VCaP (cell line): ENCODE results near the gene BRI3.

Experiments used
- H3K27ac ChIP-seq: fragments of 450-650 bp; 2 replicates; pipeline ENCODE4 v1.5.1; 2017
- CTCF ChIP-seq: fragments of 450-650 bp; conservative IDR thresholded peaks from 2 replicates; pipeline ENCODE4 v1.5.1; 2017; ENCODE audit warnings: mild to moderate bottlenecking, moderate library complexity

Gene BRI3

DNA sequence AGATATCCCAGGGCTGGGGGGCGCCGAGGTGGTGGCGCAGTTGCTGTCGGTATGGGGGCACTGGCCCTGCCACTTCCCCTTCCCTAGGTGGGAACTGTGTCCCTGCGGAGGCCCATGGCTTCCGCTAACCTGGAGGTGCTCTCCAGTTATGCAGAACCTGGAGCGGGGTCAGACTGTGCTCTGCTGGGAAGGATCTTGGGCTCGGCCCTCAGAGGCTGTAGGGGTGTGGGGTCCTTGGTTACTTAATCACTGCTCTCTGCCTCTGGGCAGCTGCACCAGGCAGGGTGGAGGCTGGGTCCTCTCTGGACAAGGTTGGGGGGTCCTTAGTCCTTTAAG lies 2.4 kb downstream of the BRI3 start:
- no peak for TF ChIP-seq CTCF
- H3K27ac ChIP-seq = peak overlapping the region; percentile 97

- TF ChIP-seq CTCF = no peak
- H3K27ac ChIP-seq = peak overlapping the region; percentile 97
These were observed 3.0 kb downstream of the BRI3 start for GRCh38 chr7:98284335-98285036.

DNA sequence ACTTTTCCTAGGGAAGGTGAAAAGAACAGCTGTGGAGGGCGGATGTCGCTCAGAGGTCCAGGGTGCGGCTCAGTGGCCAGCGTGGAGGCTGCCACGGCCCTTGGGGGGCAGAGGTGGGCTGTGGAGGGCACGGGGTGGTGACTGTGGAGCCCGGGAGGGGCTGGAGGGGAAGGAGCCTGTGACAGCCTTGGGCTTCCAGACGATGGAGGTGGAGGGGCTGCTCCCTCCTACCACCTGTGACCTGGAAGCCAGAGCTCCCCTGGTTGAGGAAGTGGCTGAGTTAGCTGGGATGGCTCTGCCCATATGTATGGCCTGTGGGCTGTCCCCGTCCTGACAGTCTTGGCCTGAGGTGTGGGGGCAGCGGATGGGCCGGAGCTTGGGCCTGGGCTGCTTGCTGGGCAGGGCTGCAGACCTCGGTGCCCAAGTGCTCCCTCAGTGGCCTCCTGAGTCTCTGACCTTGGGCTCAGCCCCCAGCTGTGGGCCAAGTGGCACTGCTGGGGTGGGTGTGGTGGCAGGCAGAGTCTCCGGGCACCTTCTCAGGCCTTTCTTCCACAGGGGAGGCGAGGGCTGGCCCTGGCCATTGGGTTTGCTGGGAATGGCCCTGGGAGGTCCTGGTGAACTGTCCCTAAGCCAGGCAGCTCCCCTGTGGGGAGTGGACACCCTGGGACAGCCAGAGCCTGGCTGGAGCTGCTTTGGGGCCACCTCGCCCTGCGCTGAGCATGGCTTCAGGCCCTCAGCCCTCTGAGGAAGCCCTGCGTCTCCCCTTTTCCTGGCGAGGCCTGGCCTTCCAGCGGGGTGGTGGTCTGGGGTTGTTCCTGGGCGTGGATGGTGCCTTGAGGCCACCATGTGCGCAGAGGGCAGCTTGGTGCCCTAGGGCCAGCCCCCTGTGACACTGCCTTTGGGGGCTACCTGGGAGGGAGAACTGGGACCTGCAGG lies 3.9 kb downstream of the BRI3 start:
- no peak for TF ChIP-seq CTCF
- H3K27ac ChIP-seq = peak overlapping the region; percentile 97

GRCh38 chr7:98286093-98286539 lies 4.6 kb downstream of the BRI3 start:
- peak overlapping the region; percentile 97 for H3K27ac ChIP-seq

DNA sequence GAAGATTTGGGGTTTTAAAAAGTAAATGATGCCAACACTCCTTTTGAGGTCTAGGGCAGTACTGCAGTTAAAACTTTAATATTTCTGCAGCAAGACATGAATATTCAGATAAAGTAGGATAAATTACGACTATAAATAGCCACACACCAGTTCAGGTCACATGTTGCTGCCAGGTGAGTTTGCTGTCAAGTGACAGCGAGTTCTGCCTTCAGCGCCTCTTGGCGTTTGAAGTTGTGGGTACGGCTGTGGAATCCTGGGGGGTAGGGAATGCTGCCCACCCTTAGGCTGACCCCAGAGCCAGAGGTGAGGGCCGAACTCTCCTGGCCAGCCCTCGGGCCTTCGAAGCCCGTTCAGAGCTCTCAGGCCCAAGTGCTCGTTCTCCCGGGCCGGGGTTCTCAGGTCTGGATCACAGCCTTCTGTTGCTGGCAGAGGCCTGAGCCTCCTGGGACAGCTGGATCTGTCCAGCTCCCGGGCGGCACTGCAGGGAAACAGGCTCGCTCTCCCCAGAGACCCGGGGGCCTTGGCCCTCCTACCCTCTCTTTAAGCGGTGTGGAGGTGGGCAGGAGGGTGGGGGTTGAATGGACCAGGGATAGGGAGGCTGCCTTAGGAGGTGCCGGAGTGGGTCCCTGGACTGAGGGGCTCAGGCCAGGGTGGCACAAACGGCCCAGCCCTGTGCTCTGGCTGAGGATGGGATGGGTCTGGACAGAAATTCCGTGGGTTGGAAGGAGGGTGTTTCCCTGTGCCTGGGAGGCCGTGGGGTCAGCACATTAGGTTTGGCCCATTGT lies 5.4 kb downstream of the BRI3 start:
- no peak for TF ChIP-seq CTCF
- peak overlapping the region; percentile 97 for H3K27ac ChIP-seq

More at GRCh38 chr7:98286093-98286539, 4.6 kb downstream of the BRI3 start:
- no peak for TF ChIP-seq CTCF

DNA sequence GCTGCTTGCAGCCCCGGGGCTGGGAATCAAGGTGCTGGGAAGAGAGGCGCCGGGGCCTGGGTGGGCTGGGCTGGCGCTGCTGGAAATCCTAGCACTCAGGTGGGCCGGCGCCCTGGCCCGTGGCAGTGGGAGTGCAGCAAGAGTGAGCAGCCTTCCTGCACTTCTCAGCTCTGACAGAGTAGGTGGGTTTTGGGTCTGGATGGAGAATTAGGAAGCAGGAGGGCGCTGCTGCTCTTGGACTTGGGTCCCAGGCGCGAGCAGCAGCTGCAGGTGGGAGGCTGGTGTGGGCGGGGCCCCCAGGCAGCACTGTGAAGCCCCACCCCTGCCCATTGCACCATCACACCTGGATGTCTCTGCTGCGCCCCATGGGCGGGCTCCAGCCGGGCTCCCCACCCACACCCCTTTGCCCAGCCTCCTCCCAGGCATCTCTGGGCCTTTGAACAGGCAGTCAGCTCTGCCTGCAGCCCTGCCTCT lies 6.0 kb downstream of the BRI3 start:
- peak overlapping the region; percentile 97; the same call in 1 of the 2 replicates for H3K27ac ChIP-seq

More for the DNA sequence above, 6.0 kb downstream of the BRI3 start:
- TF ChIP-seq CTCF = no peak
